Measurements from ENCODE around the gene CTSL. TPM values are rescaled to one million over a fixed set of nuclear protein-coding genes. Genes with fewer than 3 reads are reported as not detected.

The CTSL gene
- total and polyA plus RNA-seq, 2 experiments from 2014 or later, result 34.5 to 35.3 TPM

GRCh38 chr9:87760529-87760928, 34.6 kb downstream of the CTSL start:
- Histone ChIP-seq H3K9me2 (ENCODE audit: insufficient read depth) (no peaks in the 10 kb centered on the region; the same call in 1 of the 2 replicates), H3K4me3 (no peak overlapping the region), H3K27me3 (ENCODE audit: insufficient read depth) (no peaks in the 10 kb centered on the region), H2AFZ (no peak overlapping the region), H4K20me1 (replicated peaks; ENCODE audit: insufficient read depth) (no peaks in the 10 kb centered on the region), H3K4me1 (ENCODE audit: insufficient read depth) (peaks cover 10% of the 10 kb centered on the region), H3K4me2 (no peak overlapping the region), H3F3A (replicated peaks; ENCODE audit: low read depth) (no peaks in the 10 kb centered on the region), H3K27ac (ENCODE audit: low read depth) (no peak overlapping the region), H3K79me2 (replicated peaks; ENCODE audit: insufficient read depth) (no peaks in the 10 kb centered on the region), H3K36me3 (ENCODE audit: insufficient read depth) (no peaks in the 10 kb centered on the region)
- Mint-ChIP-seq H3K27me3 (ENCODE audit: insufficient read depth, low read depth, poor library complexity) (peaks cover 2% of the 10 kb centered on the region), H3K36me3 (ENCODE audit: low read depth) (peaks cover 8% of the 10 kb centered on the region), H3K27ac (no peak overlapping the region), H3K4me3 (no peak overlapping the region), H3K9me3 (peaks cover 18% of the 10 kb centered on the region), H3K4me1 (peaks cover 17% of the 10 kb centered on the region)
- TF ChIP-seq ZNF462 (CRISPR knock-in tag; IDR thresholded peaks at IDR 0.05), result no peak
- TF ChIP-seq REST (IDR thresholded peaks at IDR 0.05; ENCODE audit: unreplicated experiment), result no peak
- no peak for TF ChIP-seq ZNF331 (CRISPR knock-in tag; IDR thresholded peaks at IDR 0.05; ENCODE audit: low read depth)
- TF ChIP-seq STAT1 (IDR thresholded peaks at IDR 0.05; ENCODE audit: unreplicated experiment), result no peak
- TF ChIP-seq EZH2phosphoT487 (IDR thresholded peaks at IDR 0.05; ENCODE audit: unreplicated experiment), result no peak
- TF ChIP-seq EZH2 (IDR thresholded peaks at IDR 0.05; ENCODE audit: low read depth, unreplicated experiment), result no peak
- TF ChIP-seq POLR2AphosphoS5 (IDR thresholded peaks at IDR 0.05; ENCODE audit: low read depth), result no peak
- TF ChIP-seq CREB1 (CRISPR knock-in tag; IDR thresholded peaks at IDR 0.05; ENCODE audit: low read depth), result no peak
- no peak for TF ChIP-seq ETS1 (IDR thresholded peaks at IDR 0.05)
- no peak for TF ChIP-seq CTCF (conservative IDR thresholded peaks at IDR 0.05; ENCODE audit: low read depth in 2 of 2)
- TF ChIP-seq ZNF114 (CRISPR knock-in tag; IDR thresholded peaks at IDR 0.05), result no peak
- TF ChIP-seq NANOG (IDR thresholded peaks at IDR 0.05; ENCODE audit: borderline replicate concordance), result no peak
- TF ChIP-seq JUNB (IDR thresholded peaks at IDR 0.05; ENCODE audit: unreplicated experiment), result no peak
- DNase-seq (ENCODE audit: low spot score) (no peak), ATAC-seq (no peak)
